GM12801 (cell line): ENCODE results near the gene GBP7.

Experiments used
- CTCF ChIP-seq: IDR thresholded peaks from one replicate; pipeline ENCODE4 v1.5.1; 2011; ENCODE audit warnings: control low read depth; ENCODE audit not compliant: insufficient read length; ENCODE audit errors: extremely low read depth

The GBP7 gene

GRCh38 chr1:89166705-89167104, 9.1 kb downstream of the GBP7 start:
- TF ChIP-seq CTCF = no peak

GRCh38 chr1:89165811-89166210, 10.0 kb downstream of the GBP7 start:
- TF ChIP-seq CTCF = no peak

- no peak for TF ChIP-seq CTCF
Measured at GRCh38 chr1:89151047-89151446, 24.8 kb downstream of the GBP7 start.

GRCh38 chr1:89149976-89150375, 25.8 kb downstream of the GBP7 start:
- no peak for TF ChIP-seq CTCF

GRCh38 chr1:89149229-89149628, 26.6 kb downstream of the GBP7 start:
- TF ChIP-seq CTCF = no peak

- no peak for TF ChIP-seq CTCF
Measured at GRCh38 chr1:89147678-89148658, 27.8 kb downstream of the GBP7 start.

- no peak for TF ChIP-seq CTCF
Measured at GRCh38 chr1:89146721-89147120, 29.1 kb downstream of the GBP7 start.
